GM19193 (cell line): ENCODE data around the gene PACS2.

Experiments used
- POLR2A ChIP-seq: IDR thresholded peaks from 4 replicates; pipeline ENCODE4 v1.6.1; 2011; ENCODE audit not compliant: insufficient read depth, insufficient read length; ENCODE audit errors: extremely low read depth

Gene PACS2

GRCh38 chr14:105314287-105315200 lies at the start of gene PACS2:
TSS of gene PACS2 (plus strand) at chr14:105314748. CDS start at chr14:105314919, 171 bp downstream.
- TF ChIP-seq POLR2A = peak; percentile 43

GRCh38 chr14:105267820-105268548 lies 46.6 kb upstream of the PACS2 start:
- TF ChIP-seq POLR2A = no peak

GRCh38 chr14:105268736-105269354 lies 45.7 kb upstream of the PACS2 start:
- no peak for TF ChIP-seq POLR2A

DNA sequence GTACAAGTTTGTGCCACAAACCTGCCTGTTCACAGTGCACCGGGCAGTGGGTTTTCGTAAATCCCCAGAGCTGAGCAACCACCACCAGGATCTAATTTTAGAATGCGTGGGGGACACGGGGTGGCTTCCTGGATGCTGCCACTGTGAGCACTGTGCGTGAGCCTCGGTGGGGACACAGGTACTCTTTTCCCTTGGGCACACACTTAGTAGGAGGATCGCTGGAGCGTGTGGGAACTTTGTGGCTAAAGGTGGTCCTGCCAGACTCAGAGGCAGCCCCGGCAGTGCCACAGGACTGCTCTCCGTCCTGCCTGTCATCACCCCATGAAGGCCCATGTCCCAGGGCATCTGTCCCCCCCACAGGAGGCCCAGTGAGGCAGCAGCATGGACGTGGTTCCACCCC lies 45.1 kb upstream of the PACS2 start:
- no peak for TF ChIP-seq POLR2A

- TF ChIP-seq POLR2A = no peak
Observed at GRCh38 chr14:105271224-105271890, 43.2 kb upstream of the PACS2 start.

- TF ChIP-seq POLR2A = no peak
Observed at GRCh38 chr14:105272623-105273022, 41.9 kb upstream of the PACS2 start.

DNA sequence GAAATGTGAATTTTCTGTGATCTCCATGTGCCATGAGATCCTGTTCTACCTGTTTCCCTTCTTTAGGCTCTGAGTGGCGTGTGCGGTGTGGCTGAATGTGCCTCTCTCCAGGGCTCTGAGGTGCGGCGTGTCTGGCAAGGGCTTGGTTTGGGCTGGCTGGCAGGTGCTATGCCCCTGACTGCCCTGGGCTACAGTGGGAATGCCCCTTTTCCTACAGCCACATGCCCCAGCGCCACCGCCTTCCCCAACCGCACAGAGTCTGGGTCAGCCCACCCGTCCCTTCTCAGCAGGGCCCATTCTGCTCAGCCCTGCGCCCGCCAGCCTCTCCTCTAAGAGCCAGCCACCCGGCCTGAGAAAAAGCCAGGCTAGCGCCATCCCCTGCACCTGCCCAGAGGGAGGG lies 41.5 kb upstream of the PACS2 start:
- TF ChIP-seq POLR2A = no peak

DNA sequence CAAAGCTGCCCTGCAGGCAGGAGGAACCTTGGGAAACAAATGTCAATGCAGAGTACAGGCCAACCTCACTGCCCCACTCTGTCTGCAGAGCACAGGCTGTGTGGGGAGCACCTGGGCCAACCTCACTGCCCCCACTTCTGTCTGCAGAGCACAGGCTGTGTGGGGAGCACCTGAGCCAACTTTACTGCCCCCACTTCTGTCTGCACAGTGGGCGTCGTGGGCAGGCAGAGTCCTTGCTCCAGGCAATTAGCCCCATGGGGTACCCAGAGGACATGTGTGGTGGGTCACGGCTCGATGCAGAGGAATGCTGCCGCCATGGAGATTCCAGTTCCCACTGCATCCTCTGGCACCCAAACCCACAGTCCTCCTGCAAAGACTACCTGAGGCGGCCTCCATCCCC lies 39.9 kb upstream of the PACS2 start:
- TF ChIP-seq POLR2A = no peak

DNA sequence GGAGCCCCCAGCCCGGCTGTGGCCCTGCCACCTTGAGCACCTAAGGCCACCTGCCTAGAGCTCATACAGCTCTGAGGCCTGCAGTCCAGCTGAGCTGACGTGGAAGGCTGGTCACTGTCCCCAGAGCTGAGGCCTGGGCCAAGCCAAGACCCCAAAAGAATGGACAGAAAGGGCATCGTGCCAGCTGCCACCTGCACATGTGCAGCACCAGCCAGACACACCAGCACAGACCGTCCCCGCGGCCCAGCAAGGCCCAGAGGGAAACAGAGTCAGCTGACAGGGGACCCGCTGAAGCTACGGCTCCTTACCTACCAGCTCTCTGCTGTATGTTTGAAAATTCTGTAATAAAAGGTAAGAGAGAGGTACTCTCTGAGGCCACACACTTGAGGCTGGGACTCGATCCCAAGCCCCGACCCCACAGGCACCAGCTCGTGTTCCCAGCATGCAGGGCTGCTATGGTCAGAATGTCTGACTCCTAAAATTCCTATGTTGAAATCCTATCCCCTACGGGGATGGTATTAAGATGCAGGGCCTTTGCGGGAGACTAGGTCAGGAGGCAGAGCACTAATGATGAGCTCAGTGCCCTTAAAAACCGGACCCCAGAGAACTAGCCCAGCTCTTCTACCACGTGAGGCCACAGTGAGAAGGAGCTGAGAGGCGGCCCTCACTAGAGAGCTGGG lies 39.1 kb upstream of the PACS2 start:
- TF ChIP-seq POLR2A = no peak

DNA sequence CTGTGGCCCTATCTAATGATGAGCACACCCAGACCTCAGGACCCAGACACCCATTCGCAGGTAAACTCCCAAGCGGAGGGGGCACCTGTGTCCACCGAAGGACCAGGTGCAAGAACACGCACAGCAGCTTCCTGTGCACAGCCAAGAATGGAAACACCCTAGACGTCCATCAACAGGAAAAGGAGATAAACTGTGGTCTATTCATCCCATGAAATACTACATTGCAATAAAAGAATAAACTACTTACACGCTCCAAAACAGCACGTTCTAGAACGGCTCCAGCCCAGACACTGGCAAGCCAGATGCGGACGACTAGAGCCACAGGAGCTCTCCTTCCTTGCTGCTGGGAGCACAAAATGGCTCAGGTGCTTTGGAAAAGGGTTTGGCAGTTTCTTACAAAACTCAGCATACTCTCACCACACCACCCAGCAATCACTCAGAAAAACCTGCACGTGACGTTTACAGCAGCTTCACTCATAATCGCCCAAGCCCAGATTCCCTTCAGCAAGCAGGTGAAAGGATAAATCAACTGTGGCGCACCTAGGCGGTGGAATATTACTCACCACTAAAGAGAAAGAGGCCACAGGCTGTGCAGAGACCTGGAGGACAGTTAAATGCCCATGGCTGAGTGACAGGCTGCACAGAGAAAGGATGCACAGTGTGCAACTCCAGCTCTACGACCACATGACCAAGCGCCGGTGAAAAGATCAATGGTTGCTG lies 34.7 kb upstream of the PACS2 start:
- no peak for TF ChIP-seq POLR2A

DNA sequence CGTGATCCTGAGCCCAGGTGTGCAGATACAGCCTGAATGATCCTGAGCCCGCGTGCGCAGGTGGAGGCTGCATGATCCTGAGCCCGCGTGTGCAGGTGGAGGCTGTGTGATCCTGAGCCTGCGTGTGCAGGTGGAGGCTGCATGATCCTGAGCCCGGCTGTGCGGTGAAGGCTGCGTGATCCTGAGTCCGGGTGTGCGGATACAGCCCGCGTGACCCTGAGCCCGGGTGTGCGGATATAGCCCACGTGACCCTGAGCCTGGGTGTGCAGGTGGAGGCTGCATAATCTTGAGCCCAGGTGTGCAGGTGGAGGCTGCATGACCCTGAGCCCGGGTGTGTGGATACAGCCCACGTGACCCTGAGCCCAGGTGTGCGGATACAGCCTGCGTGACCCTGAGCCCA lies 34.0 kb upstream of the PACS2 start:
- no peak for TF ChIP-seq POLR2A

DNA sequence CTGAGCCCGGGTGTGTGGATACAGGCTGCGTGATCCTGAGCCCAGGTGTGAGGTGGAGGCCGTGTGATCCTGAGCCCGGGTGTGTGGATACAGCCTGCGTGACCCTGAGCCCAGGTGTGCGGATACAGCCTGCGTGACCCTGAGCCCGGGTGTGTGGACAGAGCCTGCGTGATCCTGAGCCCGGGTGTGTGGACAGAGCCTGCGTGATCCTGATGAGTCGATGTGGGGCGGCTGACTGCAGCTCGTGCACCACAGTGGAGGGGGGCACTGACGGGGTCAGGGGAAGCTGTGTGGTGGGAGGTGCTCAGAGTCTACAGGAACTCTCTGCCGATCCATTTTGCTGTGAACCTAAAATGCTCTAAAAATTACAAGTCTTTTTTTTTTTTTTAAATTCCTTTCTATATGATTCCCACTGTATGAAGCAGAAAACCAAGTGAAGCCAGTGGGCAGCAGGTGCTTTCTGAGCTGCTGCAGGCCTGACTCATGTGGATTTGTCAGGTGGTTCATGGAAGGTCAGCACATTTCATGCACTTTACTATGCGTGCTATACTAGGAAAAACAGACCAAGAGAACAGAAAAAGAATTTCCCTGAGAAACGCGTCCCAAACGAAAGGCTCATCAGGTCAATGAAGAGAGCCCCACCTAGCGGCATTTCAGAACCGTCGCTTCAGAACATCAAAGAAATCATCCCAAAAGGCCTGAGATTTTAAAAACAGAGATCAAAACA lies 33.0 kb upstream of the PACS2 start:
- TF ChIP-seq POLR2A = no peak

- no peak for TF ChIP-seq POLR2A
Observed at GRCh38 chr14:105282098-105282725, 32.3 kb upstream of the PACS2 start.

DNA sequence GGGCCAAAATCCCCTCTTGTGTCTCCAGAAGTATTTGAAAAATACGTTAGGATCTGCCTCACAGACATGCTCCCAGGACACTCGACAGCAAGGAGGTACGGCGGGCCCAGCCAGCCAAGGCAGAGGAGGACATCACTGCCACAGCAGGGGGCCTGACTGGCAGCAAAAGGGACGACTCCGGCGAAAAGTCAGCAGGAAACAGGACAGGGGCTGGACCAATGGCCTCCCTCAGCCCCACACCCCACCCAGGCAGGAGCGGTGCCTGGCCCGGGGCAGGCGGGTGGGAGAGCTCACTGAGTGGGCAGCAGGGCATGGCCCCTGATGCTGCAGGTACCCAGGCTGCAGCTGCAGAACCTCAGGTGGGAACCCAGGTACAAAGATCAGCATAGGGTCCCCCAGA lies 31.5 kb upstream of the PACS2 start:
- no peak for TF ChIP-seq POLR2A
